SK-MEL-5 (cell line): ENCODE results near the gene ZNF248. TPM values are rescaled to one million over a fixed set of nuclear protein-coding genes. Genes with fewer than 3 reads are reported as not detected.
"Not testable (repeated sequence)": the region's sequence is repeated elsewhere in the genome, so short reads cannot be mapped to it uniquely, and the experiment has no call there.

Experiments
- DNase-seq: peaks from one replicate; pipeline ENCODE4 v3.0.0-alpha.2; 2016; ENCODE audit warnings: low read depth, low spot score
- in situ Hi-C: cut with HindIII; loops from 2 replicates; pipeline ENCODE4 v1.10.0; 2016; ENCODE audit warnings: low sequenced_read_pairs, high pct_unique_total_duplicates, low pct_unique_long_range_greater_than_20kb
- total RNA-seq: library from RNA; depleted of rRNA; stranded (reverse); fragments of >200 nt; shearing (Covaris generic); gene quantifications from 2 replicates; pipeline ENCODE4 v1.2.3, GENCODE V29; 2014; rRNA removed

ZNF248 gene
- total RNA-seq, 1 experiment from 2014 or later, result 3.6 TPM

GRCh38 chr10:37763132-37763531 is 94.3 kb downstream of the ZNF248 start:
- in situ Hi-C loops, result no loop called here

GRCh38 chr10:37762287-37762686 is 95.1 kb downstream of the ZNF248 start:
- DNase-seq, result no peak

More at GRCh38 chr10:37763132-37763531, 94.3 kb downstream of the ZNF248 start:
- DNase-seq, result no peak

GRCh38 chr10:37760817-37761216 is 96.6 kb downstream of the ZNF248 start:
- in situ Hi-C loops, result no loop called here
- no peak for DNase-seq

More at GRCh38 chr10:37762287-37762686, 95.1 kb downstream of the ZNF248 start:
- in situ Hi-C loops, result no loop called here

GRCh38 chr10:37758074-37758473 is 99.3 kb downstream of the ZNF248 start:
- in situ Hi-C loops, result no loop called here
- DNase-seq, result no peak

GRCh38 chr10:37754538-37755323 is 102.7 kb downstream of the ZNF248 start:
- DNase-seq, result peak; percentile 61
- in situ Hi-C loops, result no loop called here

GRCh38 chr10:37752334-37752875 is 105.0 kb downstream of the ZNF248 start:
- no peak for DNase-seq
- in situ Hi-C loops, result no loop called here

- in situ Hi-C loops, result no loop called here
- DNase-seq, result no peak
Measured at GRCh38 chr10:37748170-37748569, 109.2 kb downstream of the ZNF248 start.

GRCh38 chr10:37747081-37747480 is 110.3 kb downstream of the ZNF248 start:
- DNase-seq, result no peak
- in situ Hi-C loops, result no loop called here

GRCh38 chr10:37741831-37742230 is 115.6 kb downstream of the ZNF248 start:
- in situ Hi-C loops, result no loop called here
- DNase-seq, result no peak

- DNase-seq, result no peak
- in situ Hi-C loops, result no loop called here
Measured at GRCh38 chr10:37739181-37739580, 118.2 kb downstream of the ZNF248 start.

GRCh38 chr10:37738241-37738640 is 119.2 kb downstream of the ZNF248 start:
- in situ Hi-C loops, DNase-seq: not testable (repeated sequence)

GRCh38 chr10:37737336-37737735 is 120.1 kb downstream of the ZNF248 start:
- no peak for DNase-seq
- in situ Hi-C loops, result no loop called here

- no peak for DNase-seq
- in situ Hi-C loops, result no loop called here
Measured at GRCh38 chr10:37736120-37736519, 121.3 kb downstream of the ZNF248 start.

- DNase-seq, result no peak
- in situ Hi-C loops, result no loop called here
Measured at GRCh38 chr10:37734971-37735370, 122.4 kb downstream of the ZNF248 start.

Other genes starting within 250 kb of the ZNF248 start
- gene ZNF25, start 119.0 kb upstream of the ZNF248 start, total RNA-seq, result 2.9 and 3.5 TPM in 2 replicates
- gene ZNF33A, start 153.1 kb upstream of the ZNF248 start, total RNA-seq, result 7.7 and 7.8 TPM in 2 replicates
- gene ZNF37A, start 236.7 kb upstream of the ZNF248 start, total RNA-seq, result 3.8 and 6.0 TPM in 2 replicates